H9 (cell line): ENCODE measurements around the gene SEMA4C. TPM values are rescaled to one million over a fixed set of nuclear protein-coding genes. Genes with fewer than 3 reads are reported as not detected.

Source experiments
- DNase-seq: peaks from one replicate; pipeline ENCODE4 v3.0.0-alpha.2; 2017
- H2AFZ ChIP-seq: one replicate; pipeline ENCODE4 v1.6.1; 2013; ENCODE audit warnings: mild to moderate bottlenecking, low read length, control low read depth, moderate library complexity
- H2AK5ac ChIP-seq: 2 replicates; pipeline ENCODE4 v1.6.1; 2013; ENCODE audit warnings: low read length, control low read depth, mixed read lengths; ENCODE audit not compliant: insufficient read length
- H2BK120ac ChIP-seq: one replicate; pipeline ENCODE4 v1.6.1; 2013; ENCODE audit warnings: low read depth, mild to moderate bottlenecking, low read length, control low read depth, inconsistent platforms; ENCODE audit not compliant: poor library complexity, severe bottlenecking
- H2BK12ac ChIP-seq: 2 replicates; pipeline ENCODE4 v1.6.1; 2013; ENCODE audit warnings: low read length, control low read depth, mixed read lengths, low read depth; ENCODE audit not compliant: insufficient read length
- H2BK15ac ChIP-seq: 2 replicates; pipeline ENCODE4 v1.6.1; 2013; ENCODE audit warnings: low read depth, low read length, control low read depth
- H2BK20ac ChIP-seq: one replicate; pipeline ENCODE4 v1.6.1; 2013; ENCODE audit warnings: low read depth, mild to moderate bottlenecking, low read length, control low read depth, inconsistent platforms; ENCODE audit not compliant: poor library complexity, severe bottlenecking
- H2BK5ac ChIP-seq: 2 replicates; pipeline ENCODE4 v1.6.1; 2013; ENCODE audit warnings: low read length, control low read depth, mixed read lengths; ENCODE audit not compliant: insufficient read length
- H3K14ac ChIP-seq: 2 replicates; pipeline ENCODE4 v1.6.1; 2013; ENCODE audit warnings: low read length, control low read depth; ENCODE audit not compliant: insufficient read depth
- H3K18ac ChIP-seq: 2 replicates; pipeline ENCODE4 v1.6.1; 2013; ENCODE audit warnings: low read depth, mild to moderate bottlenecking, mixed read lengths, low read length, control low read depth; ENCODE audit not compliant: insufficient read length
- H3K23ac ChIP-seq: 2 replicates; pipeline ENCODE4 v1.6.1; 2013; ENCODE audit warnings: low read length, control low read depth, mixed read lengths, low read depth; ENCODE audit not compliant: insufficient read length
- H3K23me2 ChIP-seq: 2 replicates; pipeline ENCODE4 v1.6.1; 2013; ENCODE audit warnings: low read depth, mild to moderate bottlenecking, mixed read lengths, low read length, control low read depth; ENCODE audit not compliant: insufficient read length, poor library complexity, severe bottlenecking
- H3K27ac ChIP-seq: 2 replicates; pipeline ENCODE4 v1.5.1; 2013; ENCODE audit warnings: low read length, control low read depth, mixed read lengths, low read depth; ENCODE audit not compliant: insufficient read length
- H3K27me3 ChIP-seq: 2 replicates; pipeline ENCODE4 v1.6.1; 2013; ENCODE audit warnings: low read length, control low read depth, inconsistent platforms; ENCODE audit not compliant: insufficient read depth
- H3K4ac ChIP-seq: 2 replicates; pipeline ENCODE4 v1.6.1; 2013; ENCODE audit warnings: low read depth, mild to moderate bottlenecking, control low read depth, inconsistent platforms, low read length, moderate library complexity
- H3K4me1 ChIP-seq: 2 replicates; pipeline ENCODE4 v1.6.1; 2013; ENCODE audit warnings: low read length, control low read depth, inconsistent platforms; ENCODE audit not compliant: insufficient read depth
- H3K4me2 ChIP-seq: 2 replicates; pipeline ENCODE4 v1.6.1; 2013; ENCODE audit warnings: low read length, control low read depth, mixed read lengths; ENCODE audit not compliant: insufficient read length, insufficient read depth
- H3K56ac ChIP-seq: 2 replicates; pipeline ENCODE4 v1.6.1; 2013; ENCODE audit warnings: low read depth, mild to moderate bottlenecking, mixed read lengths, low read length, control low read depth; ENCODE audit not compliant: insufficient read length
- H3K79me1 ChIP-seq: 2 replicates; pipeline ENCODE4 v1.6.1; 2013; ENCODE audit warnings: low read depth, mild to moderate bottlenecking, moderate library complexity, low read length, control low read depth, inconsistent platforms; ENCODE audit not compliant: insufficient read depth, poor library complexity, severe bottlenecking
- H3K79me2 ChIP-seq: 2 replicates; pipeline ENCODE4 v1.6.1; 2013; ENCODE audit warnings: low read length, control low read depth, inconsistent platforms; ENCODE audit not compliant: insufficient read depth
- H3K9ac ChIP-seq: 2 replicates; pipeline ENCODE4 v1.6.1; 2013; ENCODE audit warnings: low read length, control low read depth, mixed read lengths; ENCODE audit not compliant: insufficient read length; ENCODE audit errors: extremely low read depth
- H3K9me3 ChIP-seq: one replicate; pipeline ENCODE4 v1.6.1; 2013; ENCODE audit warnings: low read depth, low read length, inconsistent platforms; ENCODE audit not compliant: control insufficient read depth
- H3T11ph ChIP-seq: one replicate; pipeline ENCODE4 v1.6.1; 2013; ENCODE audit warnings: mild to moderate bottlenecking, low read length, control low read depth, inconsistent platforms
- H4K20me1 ChIP-seq: one replicate; pipeline ENCODE4 v1.6.1; 2013; ENCODE audit not compliant: control insufficient read depth, insufficient read length, insufficient read depth
- H4K5ac ChIP-seq: 2 replicates; pipeline ENCODE4 v1.6.1; 2013; ENCODE audit warnings: low read depth, mild to moderate bottlenecking, mixed read lengths, low read length, control low read depth; ENCODE audit not compliant: insufficient read length
- H4K8ac ChIP-seq: replicated peaks from 2 replicates; pipeline ENCODE4 v1.6.1; 2013; ENCODE audit warnings: low read length, control low read depth, mixed read lengths, low read depth; ENCODE audit not compliant: insufficient read length
- H4K91ac ChIP-seq: 2 replicates; pipeline ENCODE4 v1.6.1; 2013; ENCODE audit warnings: low read depth, mild to moderate bottlenecking, moderate library complexity, mixed read lengths, low read length, control low read depth; ENCODE audit not compliant: insufficient read length
- H3K27ac Mint-ChIP-seq, 3 experiments: 2 replicates in 2 of 3; 3 replicates in 1 of 3; pipeline ENCODE4 v1.8.0; 2020 to 2021; ENCODE audit warnings: mixed read lengths in 3 of 3, mild to moderate bottlenecking in 1 of 3, moderate library complexity in 1 of 3
- H3K27me3 Mint-ChIP-seq: 2 replicates; pipeline ENCODE4 v1.8.0; 2021; ENCODE audit warnings: low read depth, mild to moderate bottlenecking, moderate library complexity, mixed read lengths
- H3K36me3 Mint-ChIP-seq, 3 experiments: 2 replicates in 2 of 3; 3 replicates in 1 of 3; pipeline ENCODE4 v1.8.0; 2020 to 2021; ENCODE audit warnings: low read depth in 3 of 3, mixed read lengths in 3 of 3; ENCODE audit not compliant: insufficient read depth in 1 of 3
- H3K4me1 Mint-ChIP-seq, 2 experiments: 2 replicates each; pipeline ENCODE4 v1.8.0; 2020; ENCODE audit warnings: mixed read lengths in 2 of 2
- H3K4me3 Mint-ChIP-seq, 2 experiments: 2 replicates in 1 of 2; 3 replicates in 1 of 2; pipeline ENCODE4 v1.8.0; 2020 to 2021; ENCODE audit warnings: mild to moderate bottlenecking in 2 of 2, mixed read lengths in 2 of 2, moderate library complexity in 1 of 2
- H3K9me3 Mint-ChIP-seq, 2 experiments: 2 replicates in 1 of 2; 3 replicates in 1 of 2; pipeline ENCODE4 v1.8.0; 2020; ENCODE audit warnings: mild to moderate bottlenecking in 2 of 2, mixed read lengths in 2 of 2, moderate library complexity in 1 of 2
- WGBS: extraction: QIAGEN DNeasy Blood & Tissue Kit; methylation state at CpG from one replicate; pipeline ENCODE4 v1.1.7; 2013; ENCODE audit warnings: missing lambda C conversion rate, low lambda C conversion rate, mixed read lengths; ENCODE audit not compliant: insufficient read length; ENCODE audit errors: extremely low coverage; 5-methylcytosine and 5-hydroxymethylcytosine counted together
- total RNA-seq: library from RNA; stranded (reverse); gene quantifications from 2 replicates; pipeline ENCODE4 v1.2.1, GENCODE V29; 2021
- TF ChIP-seq, protein P1 (sequence below): fragments of 200-600 bp; sonication (generic); conservative IDR thresholded peaks from 3 replicates; pipeline ENCODE4 v1.8.0; 2021; ENCODE audit warnings: antibody characterized with exemption, mild to moderate bottlenecking

The SEMA4C gene
- total RNA-seq, 1 experiment from 2014 or later: 81.6 TPM

- Histone ChIP-seq H2AFZ (no peak overlapping the region), H3T11ph (no peak overlapping the region), H2BK120ac (no peak overlapping the region), H2AK5ac (no peak overlapping the region), H3K9me3 (no peaks in the 10 kb centered on the region), H2BK12ac (no peak overlapping the region), H3K4me1 (peaks cover 3% of the 10 kb centered on the region; the same call in 1 of the 2 replicates), H2BK20ac (no peak overlapping the region), H4K8ac (no peak overlapping the region), H3K4me2 (peak overlapping the region; percentile 85), H4K91ac (no peak overlapping the region), H2BK15ac (no peak overlapping the region; the same call in 1 of the 2 replicates), H3K23ac (no peak overlapping the region), H3K27me3 (no peaks in the 10 kb centered on the region), H3K23me2 (peaks cover 7% of the 10 kb centered on the region), H3K14ac (peak overlapping the region; percentile 10; the same call in 1 of the 2 replicates), H3K56ac (no peak overlapping the region), H3K18ac (no peak overlapping the region), H4K20me1 (peaks cover 2% of the 10 kb centered on the region), H3K9ac (peak overlapping the region; percentile 59), H3K79me2 (peaks cover 2% of the 10 kb centered on the region; the same call in 1 of the 2 replicates), H4K5ac (no peak overlapping the region), H3K79me1 (peaks cover 2% of the 10 kb centered on the region), H3K4ac (no peak overlapping the region), H2BK5ac (no peak overlapping the region), H3K27ac (no peak overlapping the region)
- H3K9me3 Mint-ChIP-seq: no peaks in the 10 kb centered on the region; a peak in 1 of 5 replicates
- H3K27me3 Mint-ChIP-seq: peaks cover 1% of the 10 kb centered on the region; the same call in 1 of the 2 replicates
- TF ChIP-seq, protein P1, sequence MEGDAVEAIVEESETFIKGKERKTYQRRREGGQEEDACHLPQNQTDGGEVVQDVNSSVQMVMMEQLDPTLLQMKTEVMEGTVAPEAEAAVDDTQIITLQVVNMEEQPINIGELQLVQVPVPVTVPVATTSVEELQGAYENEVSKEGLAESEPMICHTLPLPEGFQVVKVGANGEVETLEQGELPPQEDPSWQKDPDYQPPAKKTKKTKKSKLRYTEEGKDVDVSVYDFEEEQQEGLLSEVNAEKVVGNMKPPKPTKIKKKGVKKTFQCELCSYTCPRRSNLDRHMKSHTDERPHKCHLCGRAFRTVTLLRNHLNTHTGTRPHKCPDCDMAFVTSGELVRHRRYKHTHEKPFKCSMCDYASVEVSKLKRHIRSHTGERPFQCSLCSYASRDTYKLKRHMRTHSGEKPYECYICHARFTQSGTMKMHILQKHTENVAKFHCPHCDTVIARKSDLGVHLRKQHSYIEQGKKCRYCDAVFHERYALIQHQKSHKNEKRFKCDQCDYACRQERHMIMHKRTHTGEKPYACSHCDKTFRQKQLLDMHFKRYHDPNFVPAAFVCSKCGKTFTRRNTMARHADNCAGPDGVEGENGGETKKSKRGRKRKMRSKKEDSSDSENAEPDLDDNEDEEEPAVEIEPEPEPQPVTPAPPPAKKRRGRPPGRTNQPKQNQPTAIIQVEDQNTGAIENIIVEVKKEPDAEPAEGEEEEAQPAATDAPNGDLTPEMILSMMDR: no peak
- H3K36me3 Mint-ChIP-seq: peaks cover 14 to 34% (median 31%) of the 10 kb centered on the region in 3 experiments
- no peak for DNase-seq
- peak overlapping the region; percentile 78 to 88 for H3K4me3 Mint-ChIP-seq
- H3K27ac Mint-ChIP-seq: no peak overlapping the region
- WGBS: no CpG with 5 or more reads among the region's 89 CpGs
- peaks cover 46 to 49% of the 10 kb centered on the region in 2 experiments for H3K4me1 Mint-ChIP-seq
Measured at GRCh38 chr2:96816836-96817702, 52.8 kb downstream of the SEMA4C start.
